A549 (cell line): ENCODE measurements around the gene HOMER1. TPM values are rescaled to one million over a fixed set of nuclear protein-coding genes. Genes with fewer than 3 reads are reported as not detected.

Experiments
- ATAC-seq, 2 experiments: fragments of 200-7000 bp in 1 of 2; fragments of >200 bp in 1 of 2; cut with Nextera tagmentation in 1 of 2; cut with Tn5 transposase in 1 of 2; 3 replicates each; pipeline versions ENCODE4 v1.8.0 to v1.9.1; 2018 to 2020; ENCODE audit warnings: mild to moderate bottlenecking in 1 of 2, moderate library complexity in 1 of 2
- CTCF ChIA-PET: fragments of 300-600 bp; sonication (Branson Sonifier 250); formaldehyde crosslinking; extraction: SDS; loops from one replicate; lab custom pipeline; 2021; ENCODE audit warnings: antibody characterized with exemption, inconsistent platforms; lab: Yijun Ruan, JAX
- POLR2A ChIA-PET: fragments of 350-600 bp; formaldehyde crosslinking; extraction: SDS; loops from one replicate; lab custom pipeline; 2021; ENCODE audit warnings: antibody characterized with exemption, inconsistent platforms; lab: Yijun Ruan, JAX
- DNase-seq, 2 experiments: peaks; one replicate each; pipeline versions ENCODE4 v3.0.0 to v3.0.0-alpha.2; 2011 to 2016; ENCODE audit warnings: low read depth in 1 of 2, low spot score in 1 of 2
- FAIRE-seq: peaks from 2 replicates; lab custom pipeline; 2011; peaks lifted over from hg19 to GRCh38; lab: Jason Lieb, UNC
- H3K27ac ChIP-seq, 2 experiments: fragments of >200 bp; sonication (Bioruptor Twin); formaldehyde crosslinking; 3 replicates each; pipeline ENCODE4 v1.5.1; 2016 to 2017
- H3K4me1 ChIP-seq: fragments of >200 bp; sonication (Bioruptor Twin); formaldehyde crosslinking; 3 replicates; pipeline ENCODE4 v1.6.1; 2016
- H3K4me2 ChIP-seq: fragments of >200 bp; sonication (Bioruptor Twin); formaldehyde crosslinking; 3 replicates; pipeline ENCODE4 v1.6.1; 2016
- H3K4me3 ChIP-seq: fragments of >200 bp; sonication (Bioruptor Twin); formaldehyde crosslinking; 3 replicates; pipeline ENCODE4 v1.5.1; 2016
- H3K9me3 ChIP-seq: fragments of >200 bp; sonication (Bioruptor Twin); formaldehyde crosslinking; 3 replicates; pipeline ENCODE4 v1.6.1; 2016
- BHLHE40 ChIP-seq: IDR thresholded peaks from 2 replicates; pipeline ENCODE4 v1.6.1; 2012; ENCODE audit warnings: low read depth, low read length, inconsistent platforms
- CEBPB ChIP-seq, 2 experiments: fragments of >200 bp in 1 of 2; sonication (Bioruptor Twin) in 1 of 2; formaldehyde crosslinking in 1 of 2; IDR thresholded peaks; 2 replicates each; pipeline ENCODE4 v1.6.1; 2012 to 2016
- EHF ChIP-seq: fragments of 250-450 bp; sonication (Bioruptor Pico); IDR thresholded peaks from 2 replicates; pipeline ENCODE4 v1.5.0; 2020; ENCODE audit warnings: mild to moderate bottlenecking
- EHMT2 ChIP-seq: fragments of 200-600 bp; sonication (generic); IDR thresholded peaks from 2 replicates; pipeline ENCODE4 v1.6.1; 2016; ENCODE audit warnings: antibody characterized with exemption, low read depth, mild to moderate bottlenecking, moderate library complexity
- FOXS1 ChIP-seq: fragments of 250-450 bp; sonication (Bioruptor Pico); IDR thresholded peaks from 2 replicates; pipeline ENCODE4 v1.5.0; 2020; ENCODE audit warnings: mild to moderate bottlenecking, moderate library complexity
- HDAC2 ChIP-seq: fragments of 200-600 bp; sonication (generic); IDR thresholded peaks from 2 replicates; pipeline ENCODE4 v1.6.1; 2016
- HMGXB4 ChIP-seq: fragments of 250-450 bp; sonication (Bioruptor Pico); IDR thresholded peaks from 2 replicates; pipeline ENCODE4 v1.5.0; 2021; ENCODE audit warnings: mild to moderate bottlenecking, moderate library complexity, borderline replicate concordance
- HOXB13 ChIP-seq: fragments of 250-450 bp; sonication (Bioruptor Pico); IDR thresholded peaks from 2 replicates; pipeline ENCODE4 v1.5.0; 2020; ENCODE audit warnings: low read depth, mild to moderate bottlenecking, moderate library complexity
- MAFK ChIP-seq: fragments of 450-650 bp; IDR thresholded peaks from 2 replicates; pipeline ENCODE4 v1.6.1; 2014; ENCODE audit not compliant: partially characterized antibody
- MAZ ChIP-seq: fragments of 150-350 bp; IDR thresholded peaks from 2 replicates; pipeline ENCODE4 v1.6.1; 2014; ENCODE audit warnings: antibody characterized with exemption, low read depth, low read length, borderline replicate concordance
- MYC ChIP-seq: IDR thresholded peaks from 2 replicates; pipeline ENCODE4 v1.6.1; 2012; ENCODE audit warnings: mild to moderate bottlenecking, inconsistent platforms, low read length, improper control_type of control experiment, borderline replicate concordance
- PBX3 ChIP-seq: IDR thresholded peaks from 2 replicates; pipeline ENCODE4 v1.6.1; 2012
- POLR2A ChIP-seq: IDR thresholded peaks from 2 replicates; pipeline ENCODE4 v1.6.1; 2012; ENCODE audit warnings: mild to moderate bottlenecking, low read length
- RARB ChIP-seq: fragments of 250-450 bp; sonication (Bioruptor Pico); IDR thresholded peaks from 2 replicates; pipeline ENCODE4 v1.8.0; 2021; ENCODE audit warnings: mild to moderate bottlenecking, moderate library complexity
- RCOR1 ChIP-seq: fragments of 150-350 bp; IDR thresholded peaks from 2 replicates; pipeline ENCODE4 v1.6.1; 2014; ENCODE audit warnings: antibody characterized with exemption, low read length, low read depth
- RNF2 ChIP-seq: fragments of 200-600 bp; sonication (generic); IDR thresholded peaks from 2 replicates; pipeline ENCODE4 v1.6.1; 2016; ENCODE audit warnings: low read depth, mild to moderate bottlenecking, antibody characterized with exemption, moderate library complexity, borderline replicate concordance
- USF2 ChIP-seq: fragments of 450-650 bp; IDR thresholded peaks from 2 replicates; pipeline ENCODE4 v1.6.1; 2014; ENCODE audit warnings: antibody characterized with exemption
- ZNF302 ChIP-seq: fragments of 250-450 bp; sonication (Bioruptor Pico); IDR thresholded peaks from 2 replicates; pipeline ENCODE4 v1.9.0; 2021; ENCODE audit warnings: inconsistent platforms, mild to moderate bottlenecking, moderate library complexity
- WGBS: methylation state at CpG from one replicate; pipeline ENCODE4 v1.1.6; 2017; ENCODE audit errors: missing lambda C conversion rate; 5-methylcytosine and 5-hydroxymethylcytosine counted together
- polyA plus RNA-seq, 4 experiments: library from polyadenylated mRNA; depleted of rRNA in 3 of 4; stranded (reverse); fragments of >200 nt; fragmentation: RNase III in 1 of 4; extraction: RNeasy Plus Mini Kit Qiagen cat#74134 plus additional on column Dnase treatment in 1 of 4; gene quantifications; 2 replicates in 3 of 4; 3 replicates in 1 of 4; pipeline ENCODE4 v1.2.3, GENCODE V29; 2011 to 2017
- TF ChIP-seq, protein P1 (sequence below): fragments of 200-600 bp; sonication (generic); IDR thresholded peaks from 2 replicates; pipeline ENCODE4 v1.6.1; 2016; ENCODE audit warnings: antibody characterized with exemption, mild to moderate bottlenecking, moderate library complexity
- TF ChIP-seq, protein P2 (sequence below): fragments of >200 bp; sonication (Bioruptor Twin); formaldehyde crosslinking; IDR thresholded peaks from 2 replicates; pipeline ENCODE4 v1.6.1; 2016
- TF ChIP-seq, protein P3 (sequence below): fragments of >200 bp; sonication (Bioruptor Twin); formaldehyde crosslinking; IDR thresholded peaks from 3 replicates; pipeline ENCODE4 v1.5.1; 2016
- TF ChIP-seq, protein P4 (sequence below): IDR thresholded peaks from 2 replicates; pipeline ENCODE4 v1.6.1; 2012; ENCODE audit warnings: low read depth, borderline replicate concordance
- TF ChIP-seq, protein P5 (sequence below): IDR thresholded peaks from 2 replicates; pipeline ENCODE4 v1.6.1; 2012

HOMER1 gene
- polyA plus RNA-seq, 2 of the 4 experiments (the other 2 are of a cell fraction): 6.0 to 9.3 TPM

- Histone ChIP-seq H3K4me3 (no peak overlapping the region), H3K27ac (no peak overlapping the region), H3K9me3 (no peaks in the 10 kb centered on the region), H3K4me1 (no peaks in the 10 kb centered on the region), H3K4me2 (no peak overlapping the region)
- TF ChIP-seq HDAC2 (no peak), HOXB13 (CRISPR knock-in tag) (no peak), RARB (no peak), CEBPB (IDR thresholded peaks at IDR 0.05) (no peak), USF2 (no peak)
- TF ChIP-seq, protein P1, sequence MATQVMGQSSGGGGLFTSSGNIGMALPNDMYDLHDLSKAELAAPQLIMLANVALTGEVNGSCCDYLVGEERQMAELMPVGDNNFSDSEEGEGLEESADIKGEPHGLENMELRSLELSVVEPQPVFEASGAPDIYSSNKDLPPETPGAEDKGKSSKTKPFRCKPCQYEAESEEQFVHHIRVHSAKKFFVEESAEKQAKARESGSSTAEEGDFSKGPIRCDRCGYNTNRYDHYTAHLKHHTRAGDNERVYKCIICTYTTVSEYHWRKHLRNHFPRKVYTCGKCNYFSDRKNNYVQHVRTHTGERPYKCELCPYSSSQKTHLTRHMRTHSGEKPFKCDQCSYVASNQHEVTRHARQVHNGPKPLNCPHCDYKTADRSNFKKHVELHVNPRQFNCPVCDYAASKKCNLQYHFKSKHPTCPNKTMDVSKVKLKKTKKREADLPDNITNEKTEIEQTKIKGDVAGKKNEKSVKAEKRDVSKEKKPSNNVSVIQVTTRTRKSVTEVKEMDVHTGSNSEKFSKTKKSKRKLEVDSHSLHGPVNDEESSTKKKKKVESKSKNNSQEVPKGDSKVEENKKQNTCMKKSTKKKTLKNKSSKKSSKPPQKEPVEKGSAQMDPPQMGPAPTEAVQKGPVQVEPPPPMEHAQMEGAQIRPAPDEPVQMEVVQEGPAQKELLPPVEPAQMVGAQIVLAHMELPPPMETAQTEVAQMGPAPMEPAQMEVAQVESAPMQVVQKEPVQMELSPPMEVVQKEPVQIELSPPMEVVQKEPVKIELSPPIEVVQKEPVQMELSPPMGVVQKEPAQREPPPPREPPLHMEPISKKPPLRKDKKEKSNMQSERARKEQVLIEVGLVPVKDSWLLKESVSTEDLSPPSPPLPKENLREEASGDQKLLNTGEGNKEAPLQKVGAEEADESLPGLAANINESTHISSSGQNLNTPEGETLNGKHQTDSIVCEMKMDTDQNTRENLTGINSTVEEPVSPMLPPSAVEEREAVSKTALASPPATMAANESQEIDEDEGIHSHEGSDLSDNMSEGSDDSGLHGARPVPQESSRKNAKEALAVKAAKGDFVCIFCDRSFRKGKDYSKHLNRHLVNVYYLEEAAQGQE: no peak
- no peak for DNase-seq
- ChIA-PET POLR2A (no interaction called here), CTCF (no interaction called here)
- no peak for FAIRE-seq
- no peak for ATAC-seq
- 43% methylated on average over 1 of the region's 1 CpG for WGBS
Observed at GRCh38 chr5:79518718-79519117, 4.8 kb upstream of the HOMER1 start.

DNA sequence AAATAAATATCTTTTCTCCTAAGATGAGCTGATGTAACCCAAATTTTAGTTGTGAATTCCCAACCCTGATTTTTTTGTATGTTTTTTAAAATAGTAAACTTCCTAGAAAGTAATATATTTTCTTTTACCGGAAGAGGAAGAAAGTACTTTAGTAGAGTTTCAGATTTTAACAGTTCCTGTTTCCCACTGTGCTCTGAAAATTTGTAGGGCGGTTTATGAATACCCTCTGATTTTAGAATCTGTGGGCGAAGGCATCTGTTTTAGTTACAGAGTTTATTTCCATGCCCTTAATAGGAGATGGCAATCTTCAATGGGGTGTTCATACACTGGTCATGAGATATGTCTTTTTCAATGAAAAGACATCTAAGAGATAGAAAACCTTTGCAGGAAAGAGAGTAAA, 3.7 kb upstream of the HOMER1 start:
- no peaks in the 10 kb centered on the region for H3K9me3 ChIP-seq
- FAIRE-seq (no peak), ATAC-seq (no peak), DNase-seq (no peak)
- H3K4me3 ChIP-seq: no peak overlapping the region
- H3K4me1 ChIP-seq: no peaks in the 10 kb centered on the region; the same call in 2 of the 3 replicates
- 87% methylated on average over 3 of the region's 3 CpGs for WGBS
- CTCF ChIA-PET: no interaction called here
- POLR2A ChIA-PET: no interaction called here
- no peak overlapping the region for H3K4me2 ChIP-seq
- no peak overlapping the region for H3K27ac ChIP-seq
- TF ChIP-seq MYC (no peak), RCOR1 (no peak), HMGXB4 (CRISPR knock-in tag) (no peak), BHLHE40 (no peak), MAFK (no peak), PBX3 (no peak), RNF2 (no peak), FOXS1 (CRISPR knock-in tag) (no peak), CEBPB (IDR thresholded peaks at IDR 0.05) (no peak), EHF (CRISPR knock-in tag) (no peak)
- TF ChIP-seq, protein P2, sequence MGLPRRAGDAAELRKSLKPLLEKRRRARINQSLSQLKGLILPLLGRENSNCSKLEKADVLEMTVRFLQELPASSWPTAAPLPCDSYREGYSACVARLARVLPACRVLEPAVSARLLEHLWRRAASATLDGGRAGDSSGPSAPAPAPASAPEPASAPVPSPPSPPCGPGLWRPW: no peak

- Histone ChIP-seq H3K27ac (no peak overlapping the region), H3K9me3 (no peaks in the 10 kb centered on the region), H3K4me1 (peaks cover 4% of the 10 kb centered on the region; the same call in 2 of the 3 replicates), H3K4me2 (no peak overlapping the region), H3K4me3 (no peak overlapping the region)
- DNase-seq: no peak
- ATAC-seq: no peak
- 63% methylated on average over 1 of the region's 1 CpG for WGBS
- ChIA-PET POLR2A (no interaction called here), CTCF (interaction anchor here (1.0 kb wide), 1 partner anchor 492 kb away, joined by 3 read pairs; no protein-coding TSS in a partner anchor)
- no peak for FAIRE-seq
- TF ChIP-seq, protein P2: no peak
- TF ChIP-seq MAZ (no peak), EHMT2 (no peak), POLR2A (no peak), ZNF302 (no peak)
- TF ChIP-seq, protein P3, sequence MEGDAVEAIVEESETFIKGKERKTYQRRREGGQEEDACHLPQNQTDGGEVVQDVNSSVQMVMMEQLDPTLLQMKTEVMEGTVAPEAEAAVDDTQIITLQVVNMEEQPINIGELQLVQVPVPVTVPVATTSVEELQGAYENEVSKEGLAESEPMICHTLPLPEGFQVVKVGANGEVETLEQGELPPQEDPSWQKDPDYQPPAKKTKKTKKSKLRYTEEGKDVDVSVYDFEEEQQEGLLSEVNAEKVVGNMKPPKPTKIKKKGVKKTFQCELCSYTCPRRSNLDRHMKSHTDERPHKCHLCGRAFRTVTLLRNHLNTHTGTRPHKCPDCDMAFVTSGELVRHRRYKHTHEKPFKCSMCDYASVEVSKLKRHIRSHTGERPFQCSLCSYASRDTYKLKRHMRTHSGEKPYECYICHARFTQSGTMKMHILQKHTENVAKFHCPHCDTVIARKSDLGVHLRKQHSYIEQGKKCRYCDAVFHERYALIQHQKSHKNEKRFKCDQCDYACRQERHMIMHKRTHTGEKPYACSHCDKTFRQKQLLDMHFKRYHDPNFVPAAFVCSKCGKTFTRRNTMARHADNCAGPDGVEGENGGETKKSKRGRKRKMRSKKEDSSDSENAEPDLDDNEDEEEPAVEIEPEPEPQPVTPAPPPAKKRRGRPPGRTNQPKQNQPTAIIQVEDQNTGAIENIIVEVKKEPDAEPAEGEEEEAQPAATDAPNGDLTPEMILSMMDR: no peak
- TF ChIP-seq, protein P4, sequence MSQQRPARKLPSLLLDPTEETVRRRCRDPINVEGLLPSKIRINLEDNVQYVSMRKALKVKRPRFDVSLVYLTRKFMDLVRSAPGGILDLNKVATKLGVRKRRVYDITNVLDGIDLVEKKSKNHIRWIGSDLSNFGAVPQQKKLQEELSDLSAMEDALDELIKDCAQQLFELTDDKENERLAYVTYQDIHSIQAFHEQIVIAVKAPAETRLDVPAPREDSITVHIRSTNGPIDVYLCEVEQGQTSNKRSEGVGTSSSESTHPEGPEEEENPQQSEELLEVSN: no peak
- TF ChIP-seq, protein P5, sequence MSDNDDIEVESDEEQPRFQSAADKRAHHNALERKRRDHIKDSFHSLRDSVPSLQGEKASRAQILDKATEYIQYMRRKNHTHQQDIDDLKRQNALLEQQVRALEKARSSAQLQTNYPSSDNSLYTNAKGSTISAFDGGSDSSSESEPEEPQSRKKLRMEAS: no peak
Observed at GRCh38 chr5:79516986-79517385, 3.1 kb upstream of the HOMER1 start.
